HEK293 (cell line): Measurements from ENCODE around the gene C16orf82.

Experiments
- CTCF ChIA-PET: fragments of 350-600 bp; formaldehyde crosslinking; extraction: SDS; loops from one replicate; lab custom pipeline; 2021; ENCODE audit warnings: antibody characterized with exemption; lab: Yijun Ruan, JAX
- POLR2A ChIA-PET: fragments of 300-600 bp; formaldehyde crosslinking; extraction: SDS; loops from one replicate; lab custom pipeline; 2020; ENCODE audit warnings: antibody characterized with exemption, inconsistent platforms; lab: Yijun Ruan, JAX
- H3K27ac ChIP-seq: fragments of 200-500 bp; sonication (Bioruptor generic); 2 replicates; pipeline ENCODE4 v1.5.1; 2014; ENCODE audit warnings: low read depth, low read length, control low read depth, inconsistent platforms; ENCODE audit errors: extremely low read depth
- H3K36me3 ChIP-seq, 2 experiments: fragments of 200-500 bp in 1 of 2; sonication (Bioruptor generic) in 1 of 2; 1 replicate in 1 of 2; 2 replicates in 1 of 2; pipeline ENCODE4 v1.5.1; 2014 to 2017; ENCODE audit warnings: inconsistent platforms in 2 of 2, low read length in 2 of 2; ENCODE audit not compliant: control insufficient read depth in 2 of 2, insufficient read depth in 1 of 2
- H3K4me1 ChIP-seq: fragments of 200-500 bp; sonication (Bioruptor generic); 2 replicates; pipeline ENCODE4 v1.5.1; 2014; ENCODE audit warnings: mild to moderate bottlenecking, low read length, inconsistent platforms; ENCODE audit not compliant: control insufficient read depth, insufficient read depth
- H3K4me3 ChIP-seq: 2 replicates; pipeline ENCODE4 v1.5.1; 2011; ENCODE audit warnings: low read depth, mild to moderate bottlenecking, control low read depth, low read length, moderate library complexity
- H3K9me3 ChIP-seq: fragments of 200-500 bp; sonication (Bioruptor generic); 2 replicates; pipeline ENCODE4 v1.5.1; 2014; ENCODE audit warnings: low read depth, low read length, inconsistent platforms; ENCODE audit not compliant: control insufficient read depth, insufficient read depth
- FEZF1 ChIP-seq: fragments of 450-650 bp; formaldehyde crosslinking; IDR thresholded peaks from 2 replicates; pipeline ENCODE4 v1.5.1; 2016; ENCODE audit warnings: missing biosample characterization, missing genetic modification characterization
- GFI1B ChIP-seq: fragments of 450-650 bp; formaldehyde crosslinking; IDR thresholded peaks from 2 replicates; pipeline ENCODE4 v1.5.1; 2016; ENCODE audit warnings: missing biosample characterization, missing genetic modification characterization
- KLF16 ChIP-seq: fragments of 450-650 bp; formaldehyde crosslinking; IDR thresholded peaks from 2 replicates; pipeline ENCODE4 v1.5.1; 2017; ENCODE audit warnings: missing biosample characterization, missing genetic modification characterization
- MEIS1 ChIP-seq: sonication (generic); formaldehyde crosslinking; IDR thresholded peaks from 2 replicates; pipeline ENCODE4 v1.8.1; 2022; ENCODE audit warnings: missing genetic modification reagents, mild to moderate bottlenecking, borderline replicate concordance
- MZF1 ChIP-seq: fragments of 450-650 bp; formaldehyde crosslinking; IDR thresholded peaks from 2 replicates; pipeline ENCODE4 v1.5.1; 2017; ENCODE audit warnings: missing biosample characterization, missing genetic modification characterization, borderline replicate concordance
- OSR2 ChIP-seq: fragments of 450-650 bp; formaldehyde crosslinking; IDR thresholded peaks from 2 replicates; pipeline ENCODE4 v1.5.1; 2016; ENCODE audit warnings: missing biosample characterization, missing genetic modification characterization
- SCRT2 ChIP-seq: fragments of 450-650 bp; formaldehyde crosslinking; IDR thresholded peaks from 2 replicates; pipeline ENCODE4 v1.5.1; 2016; ENCODE audit warnings: missing biosample characterization, missing genetic modification characterization
- TCF7L2 ChIP-seq: IDR thresholded peaks from 2 replicates; pipeline ENCODE4 v1.6.1; 2011; ENCODE audit warnings: low read depth, mild to moderate bottlenecking, inconsistent platforms, low read length, moderate library complexity, borderline replicate concordance
- YY1 ChIP-seq: fragments of 450-650 bp; formaldehyde crosslinking; IDR thresholded peaks from 2 replicates; pipeline ENCODE4 v1.5.1; 2018; ENCODE audit warnings: missing biosample characterization, missing genetic modification characterization
- ZBTB1 ChIP-seq: fragments of 450-650 bp; formaldehyde crosslinking; IDR thresholded peaks from 2 replicates; pipeline ENCODE4 v1.5.1; 2016; ENCODE audit warnings: missing biosample characterization, missing genetic modification characterization
- ZBTB20 ChIP-seq: fragments of 450-650 bp; formaldehyde crosslinking; IDR thresholded peaks from 2 replicates; pipeline ENCODE4 v1.5.1; 2016; ENCODE audit warnings: missing biosample characterization, missing genetic modification characterization
- ZBTB7A ChIP-seq: fragments of 450-650 bp; formaldehyde crosslinking; IDR thresholded peaks from 2 replicates; pipeline ENCODE4 v1.5.1; 2016; ENCODE audit warnings: low read depth, missing biosample characterization, missing genetic modification characterization
- ZNF112 ChIP-seq: fragments of 450-650 bp; formaldehyde crosslinking; IDR thresholded peaks from 2 replicates; pipeline ENCODE4 v1.5.0; 2017; ENCODE audit warnings: missing biosample characterization, missing genetic modification characterization
- ZNF114 ChIP-seq: fragments of 450-650 bp; formaldehyde crosslinking; IDR thresholded peaks from 2 replicates; pipeline ENCODE4 v1.5.0; 2017; ENCODE audit warnings: missing biosample characterization, missing genetic modification characterization
- ZNF140 ChIP-seq: fragments of 450-650 bp; formaldehyde crosslinking; IDR thresholded peaks from 2 replicates; pipeline ENCODE4 v1.5.1; 2016; ENCODE audit warnings: missing biosample characterization, missing genetic modification characterization
- ZNF366 ChIP-seq: fragments of 450-650 bp; formaldehyde crosslinking; conservative IDR thresholded peaks from 2 replicates; pipeline ENCODE4 v1.5.1; 2016; ENCODE audit warnings: missing biosample characterization, missing genetic modification characterization
- ZNF391 ChIP-seq: fragments of 450-650 bp; formaldehyde crosslinking; IDR thresholded peaks from 2 replicates; pipeline ENCODE4 v1.5.1; 2016; ENCODE audit warnings: low read depth, missing biosample characterization, missing genetic modification characterization, borderline replicate concordance
- ZNF423 ChIP-seq: fragments of 450-650 bp; formaldehyde crosslinking; IDR thresholded peaks from 2 replicates; pipeline ENCODE4 v1.5.1; 2016; ENCODE audit warnings: missing biosample characterization, missing genetic modification characterization
- ZNF510 ChIP-seq: fragments of 450-650 bp; formaldehyde crosslinking; IDR thresholded peaks from 2 replicates; pipeline ENCODE4 v1.5.1; 2018; ENCODE audit warnings: mild to moderate bottlenecking, missing genetic modification characterization, missing biosample characterization; ENCODE audit not compliant: insufficient replicate concordance
- ZNF548 ChIP-seq: fragments of 450-650 bp; formaldehyde crosslinking; IDR thresholded peaks from 2 replicates; pipeline ENCODE4 v1.5.1; 2016; ENCODE audit warnings: missing biosample characterization, missing genetic modification characterization
- ZNF571 ChIP-seq: fragments of 450-650 bp; formaldehyde crosslinking; IDR thresholded peaks from 2 replicates; pipeline ENCODE4 v1.5.0; 2017; ENCODE audit warnings: missing biosample characterization, missing genetic modification characterization
- ZNF658 ChIP-seq: fragments of 450-650 bp; formaldehyde crosslinking; IDR thresholded peaks from 2 replicates; pipeline ENCODE4; 2016; ENCODE audit warnings: missing biosample characterization, missing genetic modification characterization
- ZNF664 ChIP-seq: fragments of 450-650 bp; formaldehyde crosslinking; IDR thresholded peaks from 2 replicates; pipeline ENCODE4 v1.5.1; 2016; ENCODE audit warnings: missing biosample characterization, missing genetic modification characterization
- ZNF670 ChIP-seq: fragments of 450-650 bp; formaldehyde crosslinking; IDR thresholded peaks from 2 replicates; pipeline ENCODE4 v1.5.1; 2016; ENCODE audit warnings: missing biosample characterization, missing genetic modification characterization, low read depth
- ZNF677 ChIP-seq: fragments of 450-650 bp; IDR thresholded peaks from 2 replicates; pipeline ENCODE4 v1.5.0; 2018; ENCODE audit warnings: missing biosample characterization, mild to moderate bottlenecking, missing genetic modification characterization, moderate library complexity
- ZNF768 ChIP-seq: fragments of 450-650 bp; formaldehyde crosslinking; IDR thresholded peaks from 2 replicates; pipeline ENCODE4 v1.5.1; 2018; ENCODE audit warnings: missing biosample characterization, mild to moderate bottlenecking, missing genetic modification characterization
- TF ChIP-seq, protein P1 (sequence below): fragments of 450-650 bp; formaldehyde crosslinking; IDR thresholded peaks from 2 replicates; pipeline ENCODE4 v1.5.0; 2017; ENCODE audit warnings: missing biosample characterization, missing genetic modification characterization, borderline replicate concordance
- TF ChIP-seq, protein P2 (sequence below): fragments of 450-650 bp; formaldehyde crosslinking; IDR thresholded peaks from 2 replicates; pipeline ENCODE4 v1.5.1; 2016; ENCODE audit warnings: missing biosample characterization, missing genetic modification characterization
- TF ChIP-seq, protein P3 (sequence below): fragments of 450-650 bp; formaldehyde crosslinking; IDR thresholded peaks from 2 replicates; pipeline ENCODE4 v1.5.1; 2016; ENCODE audit warnings: missing biosample characterization, missing genetic modification characterization
- TF ChIP-seq, protein P4 (sequence below): fragments of 450-650 bp; formaldehyde crosslinking; IDR thresholded peaks from 2 replicates; pipeline ENCODE4 v1.5.1; 2016; ENCODE audit warnings: missing biosample characterization, missing genetic modification characterization, low read depth

Gene C16orf82

DNA sequence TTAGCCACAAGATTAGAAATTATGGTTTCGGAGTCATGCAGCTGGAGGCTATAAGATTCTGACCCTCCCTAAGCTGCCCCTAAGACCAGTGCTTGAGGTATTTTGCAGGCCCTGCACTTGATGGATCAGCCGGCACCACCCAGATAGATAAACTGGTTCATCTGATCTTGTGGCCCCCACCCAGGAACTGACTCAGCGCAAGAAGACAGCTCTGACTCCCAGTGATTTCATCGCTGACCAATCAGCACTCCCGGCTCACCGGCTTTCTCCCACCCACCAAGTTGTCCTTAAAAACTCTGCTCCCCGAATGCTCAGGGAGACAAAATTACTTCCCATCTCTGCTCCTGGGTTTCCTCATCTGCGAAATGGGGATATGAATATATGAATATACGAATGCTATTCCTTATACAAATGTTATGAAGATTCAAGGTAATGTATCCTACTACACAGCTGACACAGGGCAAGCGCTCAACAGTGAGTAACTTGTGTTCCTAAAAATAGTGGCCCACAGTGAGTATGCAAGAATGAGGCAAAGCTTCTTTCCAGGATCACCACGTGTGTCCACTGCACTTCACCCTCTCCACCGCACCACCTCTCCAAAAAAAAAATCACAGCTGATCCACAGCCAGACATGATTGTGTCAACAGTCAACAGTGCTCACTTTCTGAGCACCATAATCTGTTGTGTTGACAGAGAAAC is 33.3 kb upstream of the C16orf82 start:
- POLR2A ChIA-PET: no interaction called here
- H3K4me1 ChIP-seq: no peaks in the 10 kb centered on the region
- CTCF ChIA-PET: no interaction called here
- no peak overlapping the region for H3K27ac ChIP-seq
- TF ChIP-seq ZNF391 (no peak), ZNF677 (tag by site-specific recombination) (no peak), ZBTB7A (tag by site-specific recombination) (no peak), ZNF112 (tag by site-specific recombination) (no peak), ZNF548 (tag by site-specific recombination) (no peak), ZNF423 (tag by site-specific recombination) (no peak), MEIS1 (CRISPR knock-in tag) (no peak), OSR2 (tag by site-specific recombination) (no peak), ZNF664 (tag by site-specific recombination) (no peak), ZNF140 (no peak)
- TF ChIP-seq, protein P1, sequence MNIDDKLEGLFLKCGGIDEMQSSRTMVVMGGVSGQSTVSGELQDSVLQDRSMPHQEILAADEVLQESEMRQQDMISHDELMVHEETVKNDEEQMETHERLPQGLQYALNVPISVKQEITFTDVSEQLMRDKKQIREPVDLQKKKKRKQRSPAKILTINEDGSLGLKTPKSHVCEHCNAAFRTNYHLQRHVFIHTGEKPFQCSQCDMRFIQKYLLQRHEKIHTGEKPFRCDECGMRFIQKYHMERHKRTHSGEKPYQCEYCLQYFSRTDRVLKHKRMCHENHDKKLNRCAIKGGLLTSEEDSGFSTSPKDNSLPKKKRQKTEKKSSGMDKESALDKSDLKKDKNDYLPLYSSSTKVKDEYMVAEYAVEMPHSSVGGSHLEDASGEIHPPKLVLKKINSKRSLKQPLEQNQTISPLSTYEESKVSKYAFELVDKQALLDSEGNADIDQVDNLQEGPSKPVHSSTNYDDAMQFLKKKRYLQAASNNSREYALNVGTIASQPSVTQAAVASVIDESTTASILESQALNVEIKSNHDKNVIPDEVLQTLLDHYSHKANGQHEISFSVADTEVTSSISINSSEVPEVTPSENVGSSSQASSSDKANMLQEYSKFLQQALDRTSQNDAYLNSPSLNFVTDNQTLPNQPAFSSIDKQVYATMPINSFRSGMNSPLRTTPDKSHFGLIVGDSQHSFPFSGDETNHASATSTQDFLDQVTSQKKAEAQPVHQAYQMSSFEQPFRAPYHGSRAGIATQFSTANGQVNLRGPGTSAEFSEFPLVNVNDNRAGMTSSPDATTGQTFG: no peak
- no peak overlapping the region for H3K4me3 ChIP-seq
- no peaks in the 10 kb centered on the region for H3K9me3 ChIP-seq
- no peaks in the 10 kb centered on the region for H3K36me3 ChIP-seq

DNA sequence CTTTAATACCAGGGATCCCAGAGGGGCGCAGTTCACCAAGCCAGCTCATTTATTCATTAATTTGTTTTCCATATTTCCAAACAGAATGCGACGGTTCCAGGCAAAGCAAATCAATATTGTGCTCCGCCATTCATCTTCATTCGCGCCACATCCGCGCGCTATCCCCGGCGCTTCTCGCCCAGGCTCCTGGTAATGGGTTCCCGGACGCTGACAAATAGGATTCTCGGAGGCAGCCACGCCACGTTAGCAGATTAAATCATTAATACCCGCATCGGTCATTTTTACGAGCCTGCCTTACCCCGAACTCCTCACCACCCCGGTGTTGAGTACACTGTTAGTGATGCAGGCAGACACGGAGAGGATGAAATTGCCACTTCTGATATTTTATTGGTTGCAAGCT is 26.0 kb upstream of the C16orf82 start:
- no peaks in the 10 kb centered on the region for H3K9me3 ChIP-seq
- H3K4me3 ChIP-seq: no peak overlapping the region
- no peak overlapping the region for H3K27ac ChIP-seq
- H3K4me1 ChIP-seq: no peaks in the 10 kb centered on the region
- POLR2A ChIA-PET: no interaction called here
- CTCF ChIA-PET: no interaction called here
- no peaks in the 10 kb centered on the region for H3K36me3 ChIP-seq
- TF ChIP-seq, protein P2, sequence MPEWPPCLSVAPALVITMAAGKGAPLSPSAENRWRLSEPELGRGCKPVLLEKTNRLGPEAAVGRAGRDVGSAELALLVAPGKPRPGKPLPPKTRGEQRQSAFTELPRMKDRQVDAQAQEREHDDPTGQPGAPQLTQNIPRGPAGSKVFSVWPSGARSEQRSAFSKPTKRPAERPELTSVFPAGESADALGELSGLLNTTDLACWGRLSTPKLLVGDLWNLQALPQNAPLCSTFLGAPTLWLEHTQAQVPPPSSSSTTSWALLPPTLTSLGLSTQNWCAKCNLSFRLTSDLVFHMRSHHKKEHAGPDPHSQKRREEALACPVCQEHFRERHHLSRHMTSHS (tag by site-specific recombination): no peak
- TF ChIP-seq ZBTB20 (tag by site-specific recombination) (no peak), ZNF670 (tag by site-specific recombination) (no peak), GFI1B (tag by site-specific recombination) (no peak), KLF16 (tag by site-specific recombination) (no peak), ZNF366 (tag by site-specific recombination) (no peak), ZNF658 (tag by site-specific recombination) (no peak), ZNF768 (no peak), TCF7L2 (no peak), ZNF510 (no peak), ZNF571 (no peak), ZNF114 (tag by site-specific recombination) (no peak), SCRT2 (tag by site-specific recombination) (no peak), MZF1 (tag by site-specific recombination) (no peak), FEZF1 (tag by site-specific recombination) (no peak), ZBTB1 (tag by site-specific recombination) (no peak), YY1 (tag by site-specific recombination) (no peak), MEIS1 (CRISPR knock-in tag) (no peak)
- TF ChIP-seq, protein P3, sequence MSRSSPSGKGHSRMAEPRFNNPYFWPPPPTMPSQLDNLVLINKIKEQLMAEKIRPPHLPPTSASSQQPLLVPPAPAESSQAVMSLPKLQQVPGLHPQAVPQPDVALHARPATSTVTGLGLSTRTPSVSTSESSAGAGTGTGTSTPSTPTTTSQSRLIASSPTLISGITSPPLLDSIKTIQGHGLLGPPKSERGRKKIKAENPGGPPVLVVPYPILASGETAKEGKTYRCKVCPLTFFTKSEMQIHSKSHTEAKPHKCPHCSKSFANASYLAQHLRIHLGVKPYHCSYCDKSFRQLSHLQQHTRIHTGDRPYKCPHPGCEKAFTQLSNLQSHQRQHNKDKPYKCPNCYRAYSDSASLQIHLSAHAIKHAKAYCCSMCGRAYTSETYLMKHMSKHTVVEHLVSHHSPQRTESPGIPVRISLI (tag by site-specific recombination): no peak
- TF ChIP-seq, protein P4, sequence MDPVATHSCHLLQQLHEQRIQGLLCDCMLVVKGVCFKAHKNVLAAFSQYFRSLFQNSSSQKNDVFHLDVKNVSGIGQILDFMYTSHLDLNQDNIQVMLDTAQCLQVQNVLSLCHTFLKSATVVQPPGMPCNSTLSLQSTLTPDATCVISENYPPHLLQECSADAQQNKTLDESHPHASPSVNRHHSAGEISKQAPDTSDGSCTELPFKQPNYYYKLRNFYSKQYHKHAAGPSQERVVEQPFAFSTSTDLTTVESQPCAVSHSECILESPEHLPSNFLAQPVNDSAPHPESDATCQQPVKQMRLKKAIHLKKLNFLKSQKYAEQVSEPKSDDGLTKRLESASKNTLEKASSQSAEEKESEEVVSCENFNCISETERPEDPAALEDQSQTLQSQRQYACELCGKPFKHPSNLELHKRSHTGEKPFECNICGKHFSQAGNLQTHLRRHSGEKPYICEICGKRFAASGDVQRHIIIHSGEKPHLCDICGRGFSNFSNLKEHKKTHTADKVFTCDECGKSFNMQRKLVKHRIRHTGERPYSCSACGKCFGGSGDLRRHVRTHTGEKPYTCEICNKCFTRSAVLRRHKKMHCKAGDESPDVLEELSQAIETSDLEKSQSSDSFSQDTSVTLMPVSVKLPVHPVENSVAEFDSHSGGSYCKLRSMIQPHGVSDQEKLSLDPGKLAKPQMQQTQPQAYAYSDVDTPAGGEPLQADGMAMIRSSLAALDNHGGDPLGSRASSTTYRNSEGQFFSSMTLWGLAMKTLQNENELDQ (tag by site-specific recombination): no peak
